Liver (tissue), 9 donors: Measurements from ENCODE around the gene NAA38. TPM values are rescaled to one million over a fixed set of nuclear protein-coding genes. Genes with fewer than 3 reads are reported as not detected.

Experiments
- DNase-seq: peaks from one replicate; pipeline ENCODE4 v3.0.0-alpha.2; 2017; ENCODE audit warnings: low spot score
- H3K27ac ChIP-seq, 2 donors: one replicate each; pipeline ENCODE4 v1.7.0; 2013; ENCODE audit warnings: inconsistent platforms in 2 of 2, low read length in 2 of 2, control low read depth in 1 of 2, low read depth in 1 of 2, mild to moderate bottlenecking in 1 of 2
- H3K27me3 ChIP-seq, 4 donors: one replicate each; pipeline versions ENCODE4 v1.6.1 to v1.7.0; 2013; ENCODE audit warnings: low read length in 3 of 4, inconsistent platforms in 1 of 4, mild to moderate bottlenecking in 1 of 4, moderate library complexity in 1 of 4; ENCODE audit not compliant: control insufficient read depth in 4 of 4, insufficient read depth in 4 of 4
- H3K36me3 ChIP-seq, 4 donors: one replicate each; pipeline versions ENCODE4 v1.6.1 to v1.7.0; 2013; ENCODE audit warnings: low read length in 3 of 4, mild to moderate bottlenecking in 3 of 4, low read depth in 1 of 4, moderate library complexity in 1 of 4; ENCODE audit not compliant: control insufficient read depth in 4 of 4, insufficient read depth in 3 of 4
- H3K4me1 ChIP-seq, 4 donors: one replicate each; pipeline versions ENCODE4 v1.6.1 to v1.7.0; 2013; ENCODE audit warnings: low read length in 3 of 4, mild to moderate bottlenecking in 3 of 4, moderate library complexity in 1 of 4; ENCODE audit not compliant: control insufficient read depth in 4 of 4, insufficient read depth in 4 of 4
- H3K4me3 ChIP-seq, 3 donors: one replicate each; pipeline versions ENCODE4 v1.6.1 to v1.7.0; 2013; ENCODE audit warnings: low read length in 3 of 3, control low read depth in 1 of 3, low read depth in 1 of 3, mild to moderate bottlenecking in 1 of 3
- H3K9ac ChIP-seq, 2 donors: one replicate each; pipeline ENCODE4 v1.7.0; 2013; ENCODE audit warnings: low read length in 2 of 2, mild to moderate bottlenecking in 2 of 2, moderate library complexity in 2 of 2, control low read depth in 1 of 2, low read depth in 1 of 2
- H3K9me3 ChIP-seq, 4 donors: one replicate each; pipeline versions ENCODE4 v1.6.1 to v1.7.0; 2013; ENCODE audit warnings: low read length in 3 of 4; ENCODE audit not compliant: control insufficient read depth in 4 of 4
- ATF3 ChIP-seq: IDR thresholded peaks from 2 replicates; pipeline ENCODE4 v1.6.1; 2016; ENCODE audit warnings: antibody characterized with exemption
- EGR1 ChIP-seq, 2 donors: IDR thresholded peaks; 2 replicates each; pipeline ENCODE4 v1.6.1; 2016 to 2018; ENCODE audit warnings: antibody characterized with exemption in 2 of 2, low read depth in 2 of 2
- FOXA1 ChIP-seq: IDR thresholded peaks from 2 replicates; pipeline ENCODE4 v1.6.1; 2016; ENCODE audit warnings: antibody characterized with exemption
- FOXA2 ChIP-seq: IDR thresholded peaks from 2 replicates; pipeline ENCODE4 v1.6.1; 2016; ENCODE audit warnings: antibody characterized with exemption
- GABPA ChIP-seq, 2 donors: IDR thresholded peaks in 1 of 2; conservative IDR thresholded peaks in 1 of 2; 2 replicates each; pipeline ENCODE4 v1.6.1; 2016; ENCODE audit warnings: antibody characterized with exemption in 2 of 2, mild to moderate bottlenecking in 1 of 2, moderate library complexity in 1 of 2
- HNF4A ChIP-seq, 2 donors: conservative IDR thresholded peaks; 2 replicates each; pipeline ENCODE4 v1.6.1; 2016; ENCODE audit warnings: antibody characterized with exemption in 2 of 2, mild to moderate bottlenecking in 2 of 2
- HNF4G ChIP-seq: IDR thresholded peaks from 2 replicates; pipeline ENCODE4 v1.6.1; 2016; ENCODE audit warnings: antibody characterized with exemption
- JUND ChIP-seq, 2 donors: IDR thresholded peaks; 2 replicates each; pipeline ENCODE4 v1.6.1; 2016; ENCODE audit warnings: antibody characterized with exemption in 2 of 2
- MAX ChIP-seq: IDR thresholded peaks from 2 replicates; pipeline ENCODE4 v1.6.1; 2016; ENCODE audit warnings: antibody characterized with exemption
- NR2F2 ChIP-seq: IDR thresholded peaks from 2 replicates; pipeline ENCODE4 v1.6.1; 2016; ENCODE audit warnings: antibody characterized with exemption
- RAD21 ChIP-seq, 2 donors: IDR thresholded peaks; 2 replicates each; pipeline ENCODE4 v1.6.1; 2016; ENCODE audit warnings: antibody characterized with exemption in 2 of 2, mild to moderate bottlenecking in 2 of 2
- REST ChIP-seq: IDR thresholded peaks from 2 replicates; pipeline ENCODE4 v1.6.1; 2016; ENCODE audit warnings: antibody characterized with exemption, mild to moderate bottlenecking
- SP1 ChIP-seq: IDR thresholded peaks from 2 replicates; pipeline ENCODE4 v1.6.1; 2018; ENCODE audit warnings: antibody characterized with exemption, mild to moderate bottlenecking
- TAF1 ChIP-seq: conservative IDR thresholded peaks from 2 replicates; pipeline ENCODE4 v1.6.1; 2016; ENCODE audit warnings: antibody characterized with exemption, mild to moderate bottlenecking
- YY1 ChIP-seq: IDR thresholded peaks from 2 replicates; pipeline ENCODE4 v1.6.1; 2016; ENCODE audit warnings: antibody characterized with exemption, mild to moderate bottlenecking
- ZBTB33 ChIP-seq: IDR thresholded peaks from 2 replicates; pipeline ENCODE4 v1.6.1; 2016; ENCODE audit warnings: antibody characterized with exemption
- WGBS: extraction: QIAGEN DNeasy Blood & Tissue Kit; methylation state at CpG from one replicate; pipeline ENCODE4 v1.1.7; 2013; 5-methylcytosine and 5-hydroxymethylcytosine counted together
- polyA plus RNA-seq, 2 donors: library from polyadenylated mRNA; stranded (reverse) in 1 of 2; unstranded in 1 of 2; fragments of 200-250 nt in 1 of 2; fragments of >200 nt in 1 of 2; fragmentation: Nextera tagmentation in 1 of 2; extraction: Ambion mirVana in 1 of 2; gene quantifications; one replicate each; pipeline versions ENCODE4 v1.2.1 to v1.2.3, GENCODE V29; 2013 to 2015
- total RNA-seq, 2 donors: library from RNA; depleted of rRNA; stranded (reverse); fragments of >200 nt; gene quantifications; one replicate each; pipeline ENCODE4 v1.2.3, GENCODE V29; 2014
- TF ChIP-seq, protein P1 (sequence below): fragments of 150-350 bp; IDR thresholded peaks from 2 replicates; pipeline ENCODE4 v1.5.1; 2017; ENCODE audit warnings: improper control_type of control experiment, low read depth, low read length; ENCODE audit not compliant: missing input control
- donor health status: healthy.
- donor health status: healthy.
- donor health status: healthy.
- donor health status: healthy.
- donor health status: healthy.

Gene NAA38
- total and polyA plus RNA-seq, 4 donors: 24.3 to 118 (median 56.8) TPM

- Histone ChIP-seq H3K27me3 (no peaks in the 10 kb centered on the region), H3K9me3 (no peaks in the 10 kb centered on the region), H3K9ac (no peak overlapping the region), H3K4me1 (peaks cover 5 to 26% (median 20%) of the 10 kb centered on the region in 4 donors), H3K27ac (no peak overlapping the region), H3K36me3 (peaks cover 15 to 40% (median 25%) of the 10 kb centered on the region in 4 donors), H3K4me3 (no peak overlapping the region)
- peak; percentile 32 for DNase-seq
- WGBS: 92% methylated on average over 51 of the region's 51 CpGs
- TF ChIP-seq NR2F2 (no peak), HNF4G (no peak), GABPA (IDR thresholded peaks at IDR 0.05 in 1 of 2, conservative IDR thresholded peaks at IDR 0.05 in 1 of 2) (no peak), EGR1 (IDR thresholded peaks at IDR 0.05; ENCODE audit: low read depth in 2 of 2) (no peak), FOXA2 (no peak), JUND (IDR thresholded peaks at IDR 0.05) (no peak), HNF4A (conservative IDR thresholded peaks at IDR 0.05) (no peak), TAF1 (no peak)
- TF ChIP-seq, protein P1, sequence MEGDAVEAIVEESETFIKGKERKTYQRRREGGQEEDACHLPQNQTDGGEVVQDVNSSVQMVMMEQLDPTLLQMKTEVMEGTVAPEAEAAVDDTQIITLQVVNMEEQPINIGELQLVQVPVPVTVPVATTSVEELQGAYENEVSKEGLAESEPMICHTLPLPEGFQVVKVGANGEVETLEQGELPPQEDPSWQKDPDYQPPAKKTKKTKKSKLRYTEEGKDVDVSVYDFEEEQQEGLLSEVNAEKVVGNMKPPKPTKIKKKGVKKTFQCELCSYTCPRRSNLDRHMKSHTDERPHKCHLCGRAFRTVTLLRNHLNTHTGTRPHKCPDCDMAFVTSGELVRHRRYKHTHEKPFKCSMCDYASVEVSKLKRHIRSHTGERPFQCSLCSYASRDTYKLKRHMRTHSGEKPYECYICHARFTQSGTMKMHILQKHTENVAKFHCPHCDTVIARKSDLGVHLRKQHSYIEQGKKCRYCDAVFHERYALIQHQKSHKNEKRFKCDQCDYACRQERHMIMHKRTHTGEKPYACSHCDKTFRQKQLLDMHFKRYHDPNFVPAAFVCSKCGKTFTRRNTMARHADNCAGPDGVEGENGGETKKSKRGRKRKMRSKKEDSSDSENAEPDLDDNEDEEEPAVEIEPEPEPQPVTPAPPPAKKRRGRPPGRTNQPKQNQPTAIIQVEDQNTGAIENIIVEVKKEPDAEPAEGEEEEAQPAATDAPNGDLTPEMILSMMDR: no peak
These were observed 4.3 kb downstream of the NAA38 start for GRCh38 chr17:7852919-7853690.

GRCh38 chr17:7852262-7852670 lies 5.1 kb downstream of the NAA38 start:
- no peaks in the 10 kb centered on the region for H3K27me3 ChIP-seq
- no peak for DNase-seq
- H3K9me3 ChIP-seq: no peaks in the 10 kb centered on the region
- no peak overlapping the region for H3K4me3 ChIP-seq
- no peak overlapping the region for H3K27ac ChIP-seq
- no peak overlapping the region for H3K9ac ChIP-seq
- TF ChIP-seq, protein P1: no peak
- TF ChIP-seq RAD21 (IDR thresholded peaks at IDR 0.05) (no peak), ATF3 (no peak), HNF4A (conservative IDR thresholded peaks at IDR 0.05) (no peak), TAF1 (no peak), HNF4G (no peak), FOXA2 (no peak), NR2F2 (no peak), FOXA1 (no peak), ZBTB33 (no peak), YY1 (no peak), JUND (IDR thresholded peaks at IDR 0.05) (no peak), REST (no peak), EGR1 (IDR thresholded peaks at IDR 0.05; ENCODE audit: low read depth in 2 of 2) (no peak), MAX (no peak), GABPA (IDR thresholded peaks at IDR 0.05 in 1 of 2, conservative IDR thresholded peaks at IDR 0.05 in 1 of 2) (no peak), SP1 (no peak)
- peaks cover 5 to 23% (median 20%) of the 10 kb centered on the region in 4 donors for H3K4me1 ChIP-seq
- 82% methylated on average over 20 of the region's 20 CpGs for WGBS
- H3K36me3 ChIP-seq: peaks cover 16 to 45% (median 26%) of the 10 kb centered on the region in 4 donors
